HCT116 (cell line): ENCODE data around the gene PKD2.

Experiments
- ATF3 ChIP-seq: IDR thresholded peaks from 2 replicates; pipeline ENCODE4 v1.6.1; 2012
- CEBPB ChIP-seq: IDR thresholded peaks from 2 replicates; pipeline ENCODE4 v1.6.1; 2012; ENCODE audit warnings: low read depth
- EZH2 ChIP-seq: fragments of 200-600 bp; sonication (generic); IDR thresholded peaks from 2 replicates; pipeline ENCODE4 v1.6.1; 2017; ENCODE audit warnings: antibody characterized with exemption, mixed run types
- EZH2phosphoT487 ChIP-seq: fragments of 200-600 bp; IDR thresholded peaks from 2 replicates; pipeline ENCODE4 v1.6.1; 2018; ENCODE audit warnings: antibody characterized with exemption, borderline replicate concordance
- JUND ChIP-seq: IDR thresholded peaks from 2 replicates; pipeline ENCODE4 v1.6.1; 2012
- MAX ChIP-seq: IDR thresholded peaks from 2 replicates; pipeline ENCODE4 v1.6.1; 2012
- POLR2A ChIP-seq: IDR thresholded peaks from 2 replicates; pipeline ENCODE4 v1.7.0; 2011; ENCODE audit warnings: borderline replicate concordance; ENCODE audit not compliant: insufficient read depth, insufficient read length; ENCODE audit errors: extremely low read depth
- SP1 ChIP-seq: IDR thresholded peaks from 2 replicates; pipeline ENCODE4 v1.6.1; 2012; ENCODE audit warnings: low read depth
- ZNF274 ChIP-seq: fragments of 200-500 bp; sonication (Bioruptor generic); IDR thresholded peaks from 2 replicates; pipeline ENCODE4 v1.6.1; 2014; ENCODE audit warnings: mild to moderate bottlenecking, low read depth, low read length, inconsistent platforms
- TF ChIP-seq, protein P1 (sequence below), 3 experiments: fragments of 200-600 bp in 1 of 3; sonication (generic) in 1 of 3; IDR thresholded peaks in 2 of 3; conservative IDR thresholded peaks in 1 of 3; 2 replicates each; pipeline ENCODE4 v1.5.1; 2012 to 2017; ENCODE audit warnings: low read depth in 2 of 3, low read length in 2 of 3, antibody characterized with exemption in 1 of 3, borderline replicate concordance in 1 of 3, control low read depth in 1 of 3, mild to moderate bottlenecking in 1 of 3, mixed read lengths in 1 of 3, mixed run types in 1 of 3, moderate library complexity in 1 of 3; ENCODE audit not compliant: insufficient read depth in 1 of 3
- TF ChIP-seq, protein P2 (sequence below): IDR thresholded peaks from 2 replicates; pipeline ENCODE4 v1.6.1; 2012; ENCODE audit warnings: low read depth

GRCh38 chr4:88115587-88115986 lies 108.2 kb downstream of the PKD2 start:
- TF ChIP-seq, protein P1, sequence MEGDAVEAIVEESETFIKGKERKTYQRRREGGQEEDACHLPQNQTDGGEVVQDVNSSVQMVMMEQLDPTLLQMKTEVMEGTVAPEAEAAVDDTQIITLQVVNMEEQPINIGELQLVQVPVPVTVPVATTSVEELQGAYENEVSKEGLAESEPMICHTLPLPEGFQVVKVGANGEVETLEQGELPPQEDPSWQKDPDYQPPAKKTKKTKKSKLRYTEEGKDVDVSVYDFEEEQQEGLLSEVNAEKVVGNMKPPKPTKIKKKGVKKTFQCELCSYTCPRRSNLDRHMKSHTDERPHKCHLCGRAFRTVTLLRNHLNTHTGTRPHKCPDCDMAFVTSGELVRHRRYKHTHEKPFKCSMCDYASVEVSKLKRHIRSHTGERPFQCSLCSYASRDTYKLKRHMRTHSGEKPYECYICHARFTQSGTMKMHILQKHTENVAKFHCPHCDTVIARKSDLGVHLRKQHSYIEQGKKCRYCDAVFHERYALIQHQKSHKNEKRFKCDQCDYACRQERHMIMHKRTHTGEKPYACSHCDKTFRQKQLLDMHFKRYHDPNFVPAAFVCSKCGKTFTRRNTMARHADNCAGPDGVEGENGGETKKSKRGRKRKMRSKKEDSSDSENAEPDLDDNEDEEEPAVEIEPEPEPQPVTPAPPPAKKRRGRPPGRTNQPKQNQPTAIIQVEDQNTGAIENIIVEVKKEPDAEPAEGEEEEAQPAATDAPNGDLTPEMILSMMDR (IDR thresholded peaks at IDR 0.05 in 2 of 3, conservative IDR thresholded peaks at IDR 0.05 in 1 of 3; ENCODE audit: borderline replicate concordance in 1 of 3, insufficient read depth in 1 of 3, low read depth in 2 of 3, low read length in 2 of 3): no peak
- no peak for TF ChIP-seq EZH2phosphoT487
- no peak for TF ChIP-seq EZH2
- no peak for TF ChIP-seq ATF3
- TF ChIP-seq SP1: no peak
- no peak for TF ChIP-seq MAX
- TF ChIP-seq POLR2A: no peak
- TF ChIP-seq JUND: no peak
- TF ChIP-seq CEBPB: no peak
- TF ChIP-seq, protein P2, sequence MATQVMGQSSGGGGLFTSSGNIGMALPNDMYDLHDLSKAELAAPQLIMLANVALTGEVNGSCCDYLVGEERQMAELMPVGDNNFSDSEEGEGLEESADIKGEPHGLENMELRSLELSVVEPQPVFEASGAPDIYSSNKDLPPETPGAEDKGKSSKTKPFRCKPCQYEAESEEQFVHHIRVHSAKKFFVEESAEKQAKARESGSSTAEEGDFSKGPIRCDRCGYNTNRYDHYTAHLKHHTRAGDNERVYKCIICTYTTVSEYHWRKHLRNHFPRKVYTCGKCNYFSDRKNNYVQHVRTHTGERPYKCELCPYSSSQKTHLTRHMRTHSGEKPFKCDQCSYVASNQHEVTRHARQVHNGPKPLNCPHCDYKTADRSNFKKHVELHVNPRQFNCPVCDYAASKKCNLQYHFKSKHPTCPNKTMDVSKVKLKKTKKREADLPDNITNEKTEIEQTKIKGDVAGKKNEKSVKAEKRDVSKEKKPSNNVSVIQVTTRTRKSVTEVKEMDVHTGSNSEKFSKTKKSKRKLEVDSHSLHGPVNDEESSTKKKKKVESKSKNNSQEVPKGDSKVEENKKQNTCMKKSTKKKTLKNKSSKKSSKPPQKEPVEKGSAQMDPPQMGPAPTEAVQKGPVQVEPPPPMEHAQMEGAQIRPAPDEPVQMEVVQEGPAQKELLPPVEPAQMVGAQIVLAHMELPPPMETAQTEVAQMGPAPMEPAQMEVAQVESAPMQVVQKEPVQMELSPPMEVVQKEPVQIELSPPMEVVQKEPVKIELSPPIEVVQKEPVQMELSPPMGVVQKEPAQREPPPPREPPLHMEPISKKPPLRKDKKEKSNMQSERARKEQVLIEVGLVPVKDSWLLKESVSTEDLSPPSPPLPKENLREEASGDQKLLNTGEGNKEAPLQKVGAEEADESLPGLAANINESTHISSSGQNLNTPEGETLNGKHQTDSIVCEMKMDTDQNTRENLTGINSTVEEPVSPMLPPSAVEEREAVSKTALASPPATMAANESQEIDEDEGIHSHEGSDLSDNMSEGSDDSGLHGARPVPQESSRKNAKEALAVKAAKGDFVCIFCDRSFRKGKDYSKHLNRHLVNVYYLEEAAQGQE: no peak
- no peak for TF ChIP-seq ZNF274
